ENCODE measurements around the gene FAM234B.

DNA sequence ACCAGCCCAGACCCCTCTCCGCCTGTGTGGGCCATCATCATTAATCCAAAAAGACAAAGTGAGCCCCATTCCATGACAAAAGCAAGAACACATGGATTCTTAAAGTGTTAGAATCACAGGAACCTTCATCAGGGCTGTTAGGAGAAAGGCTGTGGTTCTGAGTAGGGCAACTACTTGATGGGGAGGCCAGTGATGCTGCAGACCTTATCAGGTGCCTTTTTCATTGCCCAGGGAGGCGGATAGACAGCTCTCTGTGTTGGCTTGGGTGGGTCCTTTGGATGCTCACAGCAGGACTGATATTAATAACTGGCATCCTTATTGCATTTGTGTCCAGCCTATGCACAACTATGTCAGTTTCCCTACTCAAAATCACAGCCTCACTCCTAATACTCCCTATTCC, 46.4 kb upstream of the FAM234B start:
- TF ChIP-seq POLR2AphosphoS5 (IDR thresholded peaks at IDR 0.05) (no peak), POLR2A (IDR thresholded peaks at IDR 0.05) (no peak), EP300 (IDR thresholded peaks at IDR 0.05) (no peak)
- TF ChIP-seq, protein P1, sequence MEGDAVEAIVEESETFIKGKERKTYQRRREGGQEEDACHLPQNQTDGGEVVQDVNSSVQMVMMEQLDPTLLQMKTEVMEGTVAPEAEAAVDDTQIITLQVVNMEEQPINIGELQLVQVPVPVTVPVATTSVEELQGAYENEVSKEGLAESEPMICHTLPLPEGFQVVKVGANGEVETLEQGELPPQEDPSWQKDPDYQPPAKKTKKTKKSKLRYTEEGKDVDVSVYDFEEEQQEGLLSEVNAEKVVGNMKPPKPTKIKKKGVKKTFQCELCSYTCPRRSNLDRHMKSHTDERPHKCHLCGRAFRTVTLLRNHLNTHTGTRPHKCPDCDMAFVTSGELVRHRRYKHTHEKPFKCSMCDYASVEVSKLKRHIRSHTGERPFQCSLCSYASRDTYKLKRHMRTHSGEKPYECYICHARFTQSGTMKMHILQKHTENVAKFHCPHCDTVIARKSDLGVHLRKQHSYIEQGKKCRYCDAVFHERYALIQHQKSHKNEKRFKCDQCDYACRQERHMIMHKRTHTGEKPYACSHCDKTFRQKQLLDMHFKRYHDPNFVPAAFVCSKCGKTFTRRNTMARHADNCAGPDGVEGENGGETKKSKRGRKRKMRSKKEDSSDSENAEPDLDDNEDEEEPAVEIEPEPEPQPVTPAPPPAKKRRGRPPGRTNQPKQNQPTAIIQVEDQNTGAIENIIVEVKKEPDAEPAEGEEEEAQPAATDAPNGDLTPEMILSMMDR (IDR thresholded peaks at IDR 0.05): no peak

All from upper lobe of left lung (tissue), 4 donors.